Muscle of leg (tissue), 11 donors: ENCODE results near the gene CENPP. TPM values are rescaled to one million over a fixed set of nuclear protein-coding genes. Genes with fewer than 3 reads are reported as not detected.

Experiments
- DNase-seq: peaks from one replicate; pipeline ENCODE4 v3.0.0; 2013
- H3K27ac ChIP-seq: one replicate; pipeline ENCODE4 v1.5.1; 2013; ENCODE audit warnings: mild to moderate bottlenecking, low read length, control low read depth
- H3K27me3 ChIP-seq: one replicate; pipeline ENCODE4 v1.6.1; 2013; ENCODE audit warnings: low read length; ENCODE audit not compliant: control insufficient read depth, insufficient read depth
- H3K36me3 ChIP-seq: one replicate; pipeline ENCODE4 v1.6.1; 2013; ENCODE audit warnings: low read length; ENCODE audit not compliant: control insufficient read depth, insufficient read depth
- H3K4me1 ChIP-seq: one replicate; pipeline ENCODE4 v1.6.1; 2013; ENCODE audit warnings: low read length; ENCODE audit not compliant: control insufficient read depth, insufficient read depth
- H3K4me3 ChIP-seq: one replicate; pipeline ENCODE4 v1.5.1; 2013; ENCODE audit warnings: low read length, control low read depth
- H3K9me3 ChIP-seq: replicated peaks from 2 replicates; pipeline ENCODE4 v1.6.1; 2013; ENCODE audit warnings: low read depth, low read length; ENCODE audit not compliant: control insufficient read depth
- WGBS: methylation state at CpG from one replicate; pipeline ENCODE4 v1.1.5; 2013; ENCODE audit warnings: missing lambda C conversion rate; ENCODE audit not compliant: insufficient coverage; 5-methylcytosine and 5-hydroxymethylcytosine counted together
- polyA plus RNA-seq, 8 donors: library from polyadenylated mRNA; unstranded; fragments of 120-200 nt; gene quantifications; one replicate each; pipeline versions ENCODE4 v1.2.1 to v1.2.3, GENCODE V29; 2013; ENCODE audit warnings: inconsistent platforms in 1 of 8, low replicate concordance in 1 of 8; ENCODE audit not compliant: insufficient read length in 8 of 8, insufficient read depth in 1 of 8
- total RNA-seq: library from RNA; stranded (reverse); fragments of 120-200 nt; gene quantifications from one replicate; pipeline ENCODE4 v1.2.4, GENCODE V29; 2013

Gene CENPP
- total and polyA plus RNA-seq, 9 donors: 3.6 to 6.4 (median 5.5) TPM

- Histone ChIP-seq H3K36me3 (no peaks in the 10 kb centered on the region), H3K27me3 (no peaks in the 10 kb centered on the region), H3K4me3 (no peak overlapping the region), H3K4me1 (peaks cover 15% of the 10 kb centered on the region), H3K9me3 (no peaks in the 10 kb centered on the region), H3K27ac (peak overlapping the region; percentile 94)
- DNase-seq: peak; percentile 84
- WGBS: 50% methylated on average over 1 of the region's 5 CpGs
Measured at GRCh38 chr9:92483627-92484545, 158.1 kb downstream of the CENPP start.

DNA sequence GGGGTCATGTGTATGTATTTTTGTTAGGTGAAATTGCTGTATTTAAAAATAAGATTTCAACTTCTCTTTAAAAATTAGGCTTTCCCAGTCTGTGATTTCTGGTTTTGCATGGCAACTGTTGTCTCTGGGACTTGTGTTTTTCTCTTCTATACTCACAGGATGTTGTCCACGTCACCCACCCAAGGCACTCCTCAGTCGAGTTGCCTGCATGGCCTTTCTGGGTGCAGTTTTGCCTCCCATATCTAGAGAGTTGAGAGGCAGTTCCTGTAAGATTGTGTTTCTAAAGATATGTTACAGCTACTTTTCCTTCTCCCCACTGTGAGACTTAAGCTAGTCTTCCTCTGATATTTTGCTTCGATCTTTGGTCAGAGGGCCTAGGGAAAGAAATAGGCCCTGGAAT, 158.8 kb downstream of the CENPP start:
- Histone ChIP-seq H3K36me3 (no peaks in the 10 kb centered on the region), H3K4me1 (peaks cover 20% of the 10 kb centered on the region), H3K27me3 (no peaks in the 10 kb centered on the region), H3K4me3 (no peak overlapping the region), H3K9me3 (no peaks in the 10 kb centered on the region), H3K27ac (peak overlapping the region; percentile 94)
- no peak for DNase-seq
- no CpG with 5 or more reads among the region's 3 CpGs for WGBS

- no peaks in the 10 kb centered on the region for H3K9me3 ChIP-seq
- peaks cover 26% of the 10 kb centered on the region for H3K4me1 ChIP-seq
- no peaks in the 10 kb centered on the region for H3K36me3 ChIP-seq
- 60% methylated on average over 1 of the region's 3 CpGs for WGBS
- no peak for DNase-seq
- H3K27me3 ChIP-seq: no peaks in the 10 kb centered on the region
- H3K27ac ChIP-seq: peak overlapping the region; percentile 20
- H3K4me3 ChIP-seq: no peak overlapping the region
Measured at GRCh38 chr9:92486371-92486770, 160.6 kb downstream of the CENPP start.

GRCh38 chr9:92488681-92489550, 163.2 kb downstream of the CENPP start:
- Histone ChIP-seq H3K4me1 (peaks cover 24% of the 10 kb centered on the region), H3K4me3 (no peak overlapping the region), H3K9me3 (no peaks in the 10 kb centered on the region), H3K36me3 (no peaks in the 10 kb centered on the region), H3K27me3 (no peaks in the 10 kb centered on the region), H3K27ac (peak overlapping the region; percentile 95)
- DNase-seq: peak; percentile 89
- 0% methylated on average over 1 of the region's 4 CpGs for WGBS

GRCh38 chr9:92492781-92493401, 167.1 kb downstream of the CENPP start:
- 33% methylated on average over 1 of the region's 3 CpGs for WGBS
- H3K9me3 ChIP-seq: no peaks in the 10 kb centered on the region
- no peaks in the 10 kb centered on the region for H3K27me3 ChIP-seq
- no peaks in the 10 kb centered on the region for H3K36me3 ChIP-seq
- DNase-seq: no peak
- no peak overlapping the region for H3K4me3 ChIP-seq
- H3K4me1 ChIP-seq: peaks cover 18% of the 10 kb centered on the region
- H3K27ac ChIP-seq: peak overlapping the region; percentile 76

GRCh38 chr9:92493749-92494387, 168.1 kb downstream of the CENPP start:
- H3K4me3 ChIP-seq: no peak overlapping the region
- no peak for DNase-seq
- 51% methylated on average over 8 of the region's 9 CpGs for WGBS
- peak overlapping the region; percentile 76 for H3K27ac ChIP-seq
- H3K9me3 ChIP-seq: no peaks in the 10 kb centered on the region
- peaks cover 18% of the 10 kb centered on the region for H3K4me1 ChIP-seq
- H3K27me3 ChIP-seq: no peaks in the 10 kb centered on the region
- no peaks in the 10 kb centered on the region for H3K36me3 ChIP-seq

GRCh38 chr9:92494856-92495255, 169.1 kb downstream of the CENPP start:
- H3K27me3 ChIP-seq: no peaks in the 10 kb centered on the region
- H3K4me1 ChIP-seq: peaks cover 10% of the 10 kb centered on the region
- no CpG with 5 or more reads among the region's 2 CpGs for WGBS
- H3K9me3 ChIP-seq: no peaks in the 10 kb centered on the region
- no peak for DNase-seq
- no peaks in the 10 kb centered on the region for H3K36me3 ChIP-seq
- no peak overlapping the region for H3K27ac ChIP-seq
- no peak overlapping the region for H3K4me3 ChIP-seq

- H3K27me3 ChIP-seq: no peaks in the 10 kb centered on the region
- H3K4me1 ChIP-seq: peaks cover 7% of the 10 kb centered on the region
- no peaks in the 10 kb centered on the region for H3K9me3 ChIP-seq
- DNase-seq: peak; percentile 95
- 40% methylated on average over 1 of the region's 5 CpGs for WGBS
- H3K36me3 ChIP-seq: peaks cover 3% of the 10 kb centered on the region
- peak overlapping the region; percentile 80 for H3K27ac ChIP-seq
- no peak overlapping the region for H3K4me3 ChIP-seq
Measured at GRCh38 chr9:92496396-92497176, 170.8 kb downstream of the CENPP start.

DNA sequence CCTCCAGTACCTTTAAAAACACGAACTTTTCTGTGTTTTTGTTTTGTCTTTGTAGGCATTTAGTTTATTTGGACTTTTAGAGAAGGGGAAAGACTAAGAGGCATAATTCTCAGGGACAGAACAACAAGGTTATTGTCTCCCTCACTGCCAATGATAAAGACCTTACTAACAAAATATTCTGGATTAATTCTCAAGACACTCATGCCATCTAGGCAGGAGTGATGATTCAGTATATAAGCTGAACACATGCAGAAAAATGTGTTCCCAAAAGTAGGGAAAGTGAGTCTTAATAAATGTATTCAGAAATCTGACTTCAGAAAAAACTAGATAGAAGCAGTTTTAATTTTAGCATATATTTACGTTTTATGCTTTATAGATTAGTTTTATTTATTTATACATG, 173.9 kb downstream of the CENPP start:
- H3K9me3 ChIP-seq: no peaks in the 10 kb centered on the region
- H3K36me3 ChIP-seq: peaks cover 3% of the 10 kb centered on the region
- WGBS: no CpG with 5 or more reads among the region's 2 CpGs
- H3K27ac ChIP-seq: no peak overlapping the region
- peaks cover 11% of the 10 kb centered on the region for H3K4me1 ChIP-seq
- no peaks in the 10 kb centered on the region for H3K27me3 ChIP-seq
- no peak for DNase-seq
- H3K4me3 ChIP-seq: no peak overlapping the region
